GM12892 (cell line): ENCODE data around the gene PRKN.

Source experiments
- DNase-seq: peaks from one replicate; pipeline ENCODE4 v3.0.0; 2011; ENCODE audit not compliant: insufficient read length
- FAIRE-seq: peaks from 2 replicates; lab custom pipeline; 2011; peaks lifted over from hg19 to GRCh38; lab: Jason Lieb, UNC
- POLR2A ChIP-seq: IDR thresholded peaks from 2 replicates; pipeline ENCODE4 v1.6.1; 2011; ENCODE audit warnings: low read depth, low read length, control low read depth
- POLR2AphosphoS5 ChIP-seq: IDR thresholded peaks from 2 replicates; pipeline ENCODE4 v1.6.1; 2011; ENCODE audit warnings: low read depth, low read length, control low read depth
- TAF1 ChIP-seq: IDR thresholded peaks from 2 replicates; pipeline ENCODE4 v1.6.1; 2011; ENCODE audit warnings: low read depth, mild to moderate bottlenecking, control low read depth, low read length, borderline replicate concordance

PRKN gene

GRCh38 chr6:162603231-162604015, 124.1 kb downstream of the PRKN start:
- no peak for FAIRE-seq
- no peak for DNase-seq
- no peak for TF ChIP-seq POLR2AphosphoS5
- TF ChIP-seq POLR2A = no peak
- no peak for TF ChIP-seq TAF1

- TF ChIP-seq TAF1 (no peak), POLR2AphosphoS5 (no peak), POLR2A (no peak)
- FAIRE-seq (no peak), DNase-seq (no peak)
These were observed 124.8 kb downstream of the PRKN start for GRCh38 chr6:162602759-162603158.

- FAIRE-seq (no peak), DNase-seq (no peak)
- no peak for TF ChIP-seq TAF1
- TF ChIP-seq POLR2A = no peak
- no peak for TF ChIP-seq POLR2AphosphoS5
These were observed 130.9 kb downstream of the PRKN start for GRCh38 chr6:162596676-162597075.

GRCh38 chr6:162591517-162591916, 136.0 kb downstream of the PRKN start:
- FAIRE-seq (no peak), DNase-seq (no peak)
- TF ChIP-seq POLR2AphosphoS5 = no peak
- no peak for TF ChIP-seq TAF1
- TF ChIP-seq POLR2A = no peak

GRCh38 chr6:162581988-162582780, 145.4 kb downstream of the PRKN start:
- TF ChIP-seq TAF1 = no peak
- DNase-seq (no peak), FAIRE-seq (no peak)

- no peak for TF ChIP-seq TAF1
- TF ChIP-seq POLR2A = no peak
- no peak for TF ChIP-seq POLR2AphosphoS5
- no peak for FAIRE-seq
- no peak for DNase-seq
These were observed 146.9 kb downstream of the PRKN start for GRCh38 chr6:162580619-162581018.

- DNase-seq = no peak
- FAIRE-seq = no peak
- TF ChIP-seq TAF1 = no peak
- no peak for TF ChIP-seq POLR2AphosphoS5
- no peak for TF ChIP-seq POLR2A
These were observed 151.6 kb downstream of the PRKN start for GRCh38 chr6:162576016-162576415.

- no peak for DNase-seq
- no peak for TF ChIP-seq POLR2A
- no peak for TF ChIP-seq POLR2AphosphoS5
- no peak for TF ChIP-seq TAF1
- FAIRE-seq = no peak
These were observed 155.3 kb downstream of the PRKN start for GRCh38 chr6:162572240-162572639.

GRCh38 chr6:162568266-162568665, 159.3 kb downstream of the PRKN start:
- TF ChIP-seq TAF1 (no peak), POLR2A (no peak), POLR2AphosphoS5 (no peak)
- no peak for FAIRE-seq
- DNase-seq = no peak

- DNase-seq (no peak), FAIRE-seq (no peak)
- TF ChIP-seq POLR2A (no peak), POLR2AphosphoS5 (no peak), TAF1 (no peak)
These were observed 165.5 kb downstream of the PRKN start for GRCh38 chr6:162562041-162562440.

- FAIRE-seq (no peak), DNase-seq (no peak)
These were observed 166.7 kb downstream of the PRKN start for GRCh38 chr6:162560891-162561290.

GRCh38 chr6:162554531-162554930, 173.0 kb downstream of the PRKN start:
- FAIRE-seq (no peak), DNase-seq (no peak)
- TF ChIP-seq TAF1 = no peak
- no peak for TF ChIP-seq POLR2AphosphoS5
- TF ChIP-seq POLR2A = no peak

More at GRCh38 chr6:162560891-162561290, 166.7 kb downstream of the PRKN start:
- no peak for TF ChIP-seq TAF1
- TF ChIP-seq POLR2AphosphoS5 = no peak
- no peak for TF ChIP-seq POLR2A
